Gastroesophageal sphincter (tissue), 4 donors: ENCODE results near the gene SPAG7. TPM values are rescaled to one million over a fixed set of nuclear protein-coding genes. Genes with fewer than 3 reads are reported as not detected.

Experiments used
- ATAC-seq: fragments of 150-250 bp; one replicate; pipeline ENCODE4 v1.9.1; 2016; ENCODE audit warnings: mild to moderate bottlenecking, moderate library complexity
- H3K27ac ChIP-seq, 4 donors: fragments of 200-600 bp; sonication (generic) in 3 of 4; 1 replicate in 3 of 4; 2 replicates in 1 of 4; pipeline ENCODE4 v1.5.1; 2016 to 2019
- H3K27me3 ChIP-seq: fragments of 200-600 bp; sonication (generic); one replicate; pipeline ENCODE4 v1.5.1; 2019
- H3K36me3 ChIP-seq, 2 donors: fragments of 200-600 bp; sonication (generic); one replicate each; pipeline ENCODE4 v1.5.1; 2019; ENCODE audit warnings: control low read depth in 1 of 2
- H3K4me1 ChIP-seq, 3 donors: fragments of 200-600 bp; sonication (generic); 1 replicate in 2 of 3; 2 replicates in 1 of 3; pipeline ENCODE4 v1.5.1; 2016 to 2019; ENCODE audit warnings: control low read depth in 2 of 3
- H3K4me3 ChIP-seq, 2 donors: fragments of 200-600 bp; sonication (generic); one replicate each; pipeline ENCODE4 v1.5.1; 2019; ENCODE audit warnings: mild to moderate bottlenecking in 1 of 2, moderate library complexity in 1 of 2
- H3K9me3 ChIP-seq, 3 donors: fragments of 200-600 bp; sonication (generic); one replicate each; pipeline ENCODE4 v1.5.1; 2017 to 2019; ENCODE audit warnings: control low read depth in 2 of 3
- EP300 ChIP-seq: sonication (generic); formaldehyde crosslinking; IDR thresholded peaks from one replicate; pipeline ENCODE4 v1.6.1; 2017; ENCODE audit warnings: antibody characterized with exemption, mild to moderate bottlenecking
- POLR2A ChIP-seq, 2 donors: fragments of 450-650 bp; IDR thresholded peaks; one replicate each; pipeline ENCODE4 v1.6.1; 2017; ENCODE audit warnings: antibody characterized with exemption in 2 of 2, mild to moderate bottlenecking in 2 of 2, moderate library complexity in 1 of 2
- POLR2AphosphoS5 ChIP-seq: sonication (generic); formaldehyde crosslinking; IDR thresholded peaks from one replicate; pipeline ENCODE4 v1.6.1; 2017; ENCODE audit warnings: antibody characterized with exemption
- WGBS, 2 donors: methylation state at CpG; one replicate each; pipeline ENCODE4 v1.1.5; 2018; ENCODE audit warnings: low coverage in 1 of 2; 5-methylcytosine and 5-hydroxymethylcytosine counted together
- total RNA-seq, 4 donors: library from RNA; depleted of rRNA; stranded (reverse); fragments of >200 nt; gene quantifications; one replicate each; pipeline ENCODE4 v1.1.0, GENCODE V29; 2016
- TF ChIP-seq, protein P1 (sequence below), 4 experiments: fragments of 200-600 bp in 2 of 4; fragments of 450-650 bp in 2 of 4; sonication (generic) in 1 of 4; IDR thresholded peaks; one replicate each; pipeline ENCODE4 v1.5.1; 2017 to 2019; ENCODE audit warnings: antibody characterized with exemption in 4 of 4, mild to moderate bottlenecking in 2 of 4, moderate library complexity in 2 of 4

The SPAG7 gene
- total RNA-seq, 4 donors from 2014 or later, result 35.1 to 77.5 (median 55.2) TPM

DNA sequence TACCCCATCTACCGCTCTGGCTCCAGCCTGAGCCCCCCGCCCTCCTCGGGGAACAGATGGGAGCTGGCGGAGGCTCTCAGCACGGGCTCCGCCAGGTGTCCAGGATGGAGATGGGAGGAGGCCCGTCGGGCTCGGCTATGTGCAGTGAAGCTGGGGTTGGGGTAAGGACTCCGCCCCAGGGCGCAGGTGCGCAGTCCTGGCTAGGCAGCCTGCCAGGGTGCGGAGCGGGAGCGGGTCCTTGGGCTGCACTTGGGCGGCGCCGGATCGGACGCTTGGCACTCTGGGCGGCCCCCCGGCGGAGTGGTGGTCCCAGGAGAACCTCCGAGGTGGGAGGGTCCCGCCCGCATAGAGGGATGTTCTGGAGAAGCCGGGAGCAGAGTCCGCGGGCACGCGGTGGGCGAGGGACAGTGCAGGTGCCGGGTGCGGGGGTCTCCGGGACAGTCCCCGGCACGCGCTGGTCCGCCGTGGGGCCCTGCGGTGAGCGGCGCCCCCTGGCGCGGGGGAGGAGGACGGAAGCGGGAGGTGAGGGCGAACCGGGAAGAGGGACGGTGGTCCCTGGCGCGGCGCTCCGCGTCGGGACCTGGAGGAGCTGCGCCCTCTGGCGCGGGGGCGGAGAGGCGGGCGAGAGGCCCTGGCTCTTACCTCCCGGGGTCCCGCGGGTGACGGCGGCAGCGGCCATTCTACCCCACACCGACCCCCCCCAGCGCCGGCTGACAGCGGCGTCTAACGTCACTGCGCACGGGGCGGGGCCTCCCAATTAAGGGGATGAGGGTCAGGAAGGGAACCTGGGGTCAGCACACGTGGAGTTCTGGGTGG lies 19.5 kb upstream of the SPAG7 start, which contains the start of gene CAMTA2:
Gene CAMTA2 (minus strand): TSS at position 725 of the 816 bp plus-strand sequence. CDS start 1,453 bp downstream, outside the sequence.
- TF ChIP-seq POLR2AphosphoS5 (peak; percentile 83), POLR2A (IDR thresholded peaks at IDR 0.05) (peak; percentile 73 to 77), EP300 (no peak)
- TF ChIP-seq, protein P1, sequence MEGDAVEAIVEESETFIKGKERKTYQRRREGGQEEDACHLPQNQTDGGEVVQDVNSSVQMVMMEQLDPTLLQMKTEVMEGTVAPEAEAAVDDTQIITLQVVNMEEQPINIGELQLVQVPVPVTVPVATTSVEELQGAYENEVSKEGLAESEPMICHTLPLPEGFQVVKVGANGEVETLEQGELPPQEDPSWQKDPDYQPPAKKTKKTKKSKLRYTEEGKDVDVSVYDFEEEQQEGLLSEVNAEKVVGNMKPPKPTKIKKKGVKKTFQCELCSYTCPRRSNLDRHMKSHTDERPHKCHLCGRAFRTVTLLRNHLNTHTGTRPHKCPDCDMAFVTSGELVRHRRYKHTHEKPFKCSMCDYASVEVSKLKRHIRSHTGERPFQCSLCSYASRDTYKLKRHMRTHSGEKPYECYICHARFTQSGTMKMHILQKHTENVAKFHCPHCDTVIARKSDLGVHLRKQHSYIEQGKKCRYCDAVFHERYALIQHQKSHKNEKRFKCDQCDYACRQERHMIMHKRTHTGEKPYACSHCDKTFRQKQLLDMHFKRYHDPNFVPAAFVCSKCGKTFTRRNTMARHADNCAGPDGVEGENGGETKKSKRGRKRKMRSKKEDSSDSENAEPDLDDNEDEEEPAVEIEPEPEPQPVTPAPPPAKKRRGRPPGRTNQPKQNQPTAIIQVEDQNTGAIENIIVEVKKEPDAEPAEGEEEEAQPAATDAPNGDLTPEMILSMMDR (IDR thresholded peaks at IDR 0.05), result peak in 3 of 4 experiments; percentile 83 to 94 (median 84)
- no peaks in the 10 kb centered on the region for H3K27me3 ChIP-seq
- H3K4me1 ChIP-seq, result peaks cover 0 to 38% (median 16%) of the 10 kb centered on the region in 3 donors
- H3K4me3 ChIP-seq, result peak within 1 kb of the TSS; percentile 64 to 96
- WGBS, 2 donors, result 0% methylated on average over 2 of the region's 78 CpGs; no CpG with 5 or more reads in 1 of the 2 donors
- peak within 1 kb of the TSS; percentile 82 to 99 (median 96) for H3K27ac ChIP-seq
- peaks cover 0 to 36% of the 10 kb centered on the region in 2 donors for H3K36me3 ChIP-seq
- peak; percentile 93 for ATAC-seq
- no peaks in the 10 kb centered on the region for H3K9me3 ChIP-seq

DNA sequence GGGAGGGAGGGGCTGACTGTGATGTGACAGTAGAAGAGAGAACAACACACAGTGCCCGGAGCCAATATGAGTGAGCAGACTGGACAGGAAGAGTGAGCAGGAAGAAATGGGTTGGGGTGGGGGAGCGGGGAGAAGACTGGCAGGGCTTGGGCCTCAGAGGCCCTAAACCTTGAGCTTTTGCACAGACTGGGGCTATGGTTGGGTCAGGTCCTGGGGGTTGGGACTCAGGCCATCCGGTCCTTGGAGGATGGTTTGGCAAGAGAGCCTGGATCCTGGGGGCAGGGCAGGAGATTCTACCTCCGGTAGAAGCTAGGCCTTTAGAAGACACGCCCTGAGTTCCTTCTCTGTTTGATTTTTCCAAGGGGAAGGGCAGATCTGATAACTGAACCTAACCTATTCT lies 18.8 kb upstream of the SPAG7 start:
- H3K4me3 ChIP-seq, result peak overlapping the region; percentile 64 to 96
- TF ChIP-seq EP300 (no peak), POLR2AphosphoS5 (no peak), POLR2A (IDR thresholded peaks at IDR 0.05) (no peak)
- TF ChIP-seq, protein P1 (IDR thresholded peaks at IDR 0.05), result no peak
- H3K9me3 ChIP-seq, result no peaks in the 10 kb centered on the region
- peak; percentile 11 for ATAC-seq
- H3K27me3 ChIP-seq, result no peaks in the 10 kb centered on the region
- peak overlapping the region; percentile 82 to 99 (median 96) for H3K27ac ChIP-seq
- H3K4me1 ChIP-seq, result peaks cover 0 to 38% (median 16%) of the 10 kb centered on the region in 3 donors
- 25 to 26% methylated on average over 1 to 5 of the region's 5 CpGs for WGBS, 2 donors
- H3K36me3 ChIP-seq, result peaks cover 0 to 44% of the 10 kb centered on the region in 2 donors

DNA sequence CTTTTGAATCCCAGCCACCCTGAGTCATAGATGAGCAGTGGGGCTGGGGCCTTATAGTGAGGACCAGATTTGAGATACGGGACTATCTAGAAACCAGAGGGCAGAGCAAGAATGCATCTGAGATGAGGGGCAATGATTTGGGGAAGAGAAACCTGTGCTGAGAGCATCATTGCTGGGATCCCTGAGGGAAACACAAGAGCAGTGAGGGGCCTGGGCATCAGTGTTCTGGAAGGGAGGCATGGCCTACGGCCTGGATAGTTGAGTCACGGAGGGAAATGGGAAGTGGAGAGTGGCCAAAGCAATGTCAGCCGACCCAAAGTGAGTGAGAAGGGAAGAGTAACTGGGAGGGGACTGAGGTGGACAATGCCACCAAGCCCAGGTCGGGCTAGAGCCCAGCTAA lies 14.7 kb upstream of the SPAG7 start:
- no peak for ATAC-seq
- WGBS, 2 donors, result 56% methylated on average over 4 of the region's 5 CpGs; no CpG with 5 or more reads in 1 of the 2 donors
- no peak for TF ChIP-seq EP300
- TF ChIP-seq POLR2AphosphoS5, result no peak
- TF ChIP-seq, protein P1 (IDR thresholded peaks at IDR 0.05), result no peak
- TF ChIP-seq POLR2A (IDR thresholded peaks at IDR 0.05), result no peak
- Histone ChIP-seq H3K27ac (no peak overlapping the region), H3K36me3 (peaks cover 0 to 83% of the 10 kb centered on the region in 2 donors), H3K27me3 (no peaks in the 10 kb centered on the region), H3K9me3 (no peaks in the 10 kb centered on the region), H3K4me3 (no peak overlapping the region), H3K4me1 (peaks cover 0 to 28% (median 11%) of the 10 kb centered on the region in 3 donors)

DNA sequence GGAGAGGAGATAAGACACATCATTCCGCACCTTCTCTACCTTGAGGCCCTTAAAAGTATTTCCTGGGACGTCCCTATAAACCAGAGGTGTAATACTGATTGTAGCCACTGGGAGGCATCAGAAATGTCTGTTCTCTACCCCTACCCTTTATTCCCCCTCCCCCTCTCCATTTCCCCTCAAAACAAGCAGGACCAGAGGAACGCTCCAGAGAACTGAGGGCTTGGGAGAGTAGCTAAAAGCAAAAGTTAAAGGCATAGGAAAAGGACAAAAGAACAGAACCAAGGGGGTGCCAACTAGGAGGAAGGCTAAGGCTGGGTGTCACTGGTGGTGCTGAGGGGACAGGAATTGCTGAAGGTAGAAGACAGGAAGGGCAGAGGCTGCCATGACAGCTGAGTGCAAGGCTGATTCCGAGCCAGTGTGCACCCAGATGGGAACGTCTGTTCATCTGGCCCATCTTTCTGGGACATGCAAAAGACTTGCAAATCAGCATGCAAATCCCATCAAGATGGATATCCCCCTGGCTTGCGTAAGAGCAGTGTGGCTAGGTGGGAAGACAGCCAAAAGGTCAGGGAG lies 13.1 kb upstream of the SPAG7 start:
- no peaks in the 10 kb centered on the region for H3K27me3 ChIP-seq
- WGBS, 2 donors, result 40 to 41% methylated on average over 2 to 5 of the region's 6 CpGs
- ATAC-seq, result peak; percentile 47
- no peak overlapping the region for H3K27ac ChIP-seq
- no peaks in the 10 kb centered on the region for H3K9me3 ChIP-seq
- peaks cover 0 to 14% (median 4%) of the 10 kb centered on the region in 3 donors for H3K4me1 ChIP-seq
- H3K4me3 ChIP-seq, result no peak overlapping the region
- peaks cover 0 to 95% of the 10 kb centered on the region in 2 donors for H3K36me3 ChIP-seq
- TF ChIP-seq, protein P1 (IDR thresholded peaks at IDR 0.05), result peak in 3 of 4 experiments; percentile 78 to 85 (median 81)
- no peak for TF ChIP-seq EP300
